Activated B cell treated with CpG ODN at 0.5 μM for 24 hours (primary cell): ENCODE measurements around the gene ARL16. TPM values are rescaled to one million over a fixed set of nuclear protein-coding genes. Genes with fewer than 3 reads are reported as not detected.

ENCODE experiments used
- ATAC-seq: fragments of 200-7000 bp; cut with Tn5 transposase; one replicate; pipeline ENCODE4 v1.10.0; 2021; ENCODE audit warnings: low read depth, mild to moderate bottlenecking, moderate library complexity
- CTCF ChIA-PET: fragments of 350-600 bp; sonication (Branson Sonifier 250); formaldehyde crosslinking; loops from one replicate; lab custom pipeline; 2021; ENCODE audit warnings: antibody characterized with exemption; lab: Charles Lee
- POLR2A ChIA-PET: fragments of 350-600 bp; sonication (Branson Sonifier 250); formaldehyde crosslinking; loops from one replicate; lab custom pipeline; 2021; ENCODE audit warnings: antibody characterized with exemption; lab: Charles Lee
- DNase-seq: peaks from one replicate; pipeline ENCODE4 v3.0.0; 2022
- H3K27ac Mint-ChIP-seq: one replicate; pipeline ENCODE4 v1.8.0; 2020; ENCODE audit warnings: mixed read lengths
- H3K27me3 Mint-ChIP-seq: one replicate; pipeline ENCODE4 v1.8.0; 2021; ENCODE audit warnings: mixed read lengths
- H3K36me3 Mint-ChIP-seq: one replicate; pipeline ENCODE4 v1.8.0; 2021; ENCODE audit warnings: low read depth, mixed read lengths
- H3K4me1 Mint-ChIP-seq: one replicate; pipeline ENCODE4 v1.8.0; 2021; ENCODE audit warnings: mixed read lengths
- H3K4me3 Mint-ChIP-seq: one replicate; pipeline ENCODE4 v1.8.0; 2020; ENCODE audit warnings: mild to moderate bottlenecking, mixed read lengths
- H3K9me3 Mint-ChIP-seq: one replicate; pipeline ENCODE4 v1.8.0; 2020; ENCODE audit warnings: mixed read lengths
- intact Hi-C: fragments of 100-400 bp; cut with micrococcal nuclease; formaldehyde crosslinking; loops from one replicate; pipeline ENCODE4 v1.15.1; 2024
- total RNA-seq: library from RNA; stranded (reverse); gene quantifications from 2 replicates; pipeline ENCODE4 v1.2.3, GENCODE V29; 2022
- TF ChIP-seq, protein P1 (sequence below): fragments of 200-600 bp; IDR thresholded peaks from one replicate; pipeline ENCODE4 v1.8.0; 2022; ENCODE audit warnings: antibody characterized with exemption, mild to moderate bottlenecking

The ARL16 gene
- total RNA-seq, 1 donor from 2014 or later: 33.3 TPM

DNA sequence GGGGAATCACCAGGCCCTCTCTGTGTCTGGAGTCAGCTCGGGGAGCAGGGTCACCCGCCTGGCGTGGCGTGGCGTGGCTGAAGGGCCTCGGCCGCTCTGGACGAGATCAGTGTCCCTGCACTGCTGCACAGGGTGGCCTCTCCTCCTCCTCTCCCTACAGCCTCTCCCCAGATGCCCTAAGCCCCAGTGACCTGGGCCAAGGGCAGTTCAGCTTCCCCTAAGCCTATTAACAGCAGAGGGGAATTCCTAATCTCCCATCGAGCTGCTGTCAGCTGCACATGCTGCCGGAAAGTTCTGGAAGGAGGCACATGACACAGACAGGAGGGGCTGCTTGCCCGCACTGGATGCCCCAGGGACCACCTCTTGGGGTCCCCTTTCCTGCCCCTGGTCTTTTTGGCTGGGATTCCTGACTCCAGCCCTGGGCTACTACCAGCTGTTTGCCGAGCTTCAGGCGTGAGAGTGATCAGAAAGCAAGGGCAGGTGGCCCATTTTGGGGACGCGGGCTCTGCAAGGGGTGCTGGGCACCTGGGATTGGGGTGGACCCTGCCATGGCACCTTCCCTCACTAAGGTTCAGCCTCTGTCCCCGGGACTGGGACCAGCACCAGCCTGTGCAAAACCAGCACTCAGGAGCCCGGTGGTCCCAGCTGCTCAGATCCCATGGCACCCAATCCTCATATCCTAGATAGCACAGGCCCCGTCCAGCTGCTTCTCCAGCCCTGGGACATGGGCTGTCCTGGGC lies 28.0 kb downstream of the ARL16 start:
- TF ChIP-seq, protein P1, sequence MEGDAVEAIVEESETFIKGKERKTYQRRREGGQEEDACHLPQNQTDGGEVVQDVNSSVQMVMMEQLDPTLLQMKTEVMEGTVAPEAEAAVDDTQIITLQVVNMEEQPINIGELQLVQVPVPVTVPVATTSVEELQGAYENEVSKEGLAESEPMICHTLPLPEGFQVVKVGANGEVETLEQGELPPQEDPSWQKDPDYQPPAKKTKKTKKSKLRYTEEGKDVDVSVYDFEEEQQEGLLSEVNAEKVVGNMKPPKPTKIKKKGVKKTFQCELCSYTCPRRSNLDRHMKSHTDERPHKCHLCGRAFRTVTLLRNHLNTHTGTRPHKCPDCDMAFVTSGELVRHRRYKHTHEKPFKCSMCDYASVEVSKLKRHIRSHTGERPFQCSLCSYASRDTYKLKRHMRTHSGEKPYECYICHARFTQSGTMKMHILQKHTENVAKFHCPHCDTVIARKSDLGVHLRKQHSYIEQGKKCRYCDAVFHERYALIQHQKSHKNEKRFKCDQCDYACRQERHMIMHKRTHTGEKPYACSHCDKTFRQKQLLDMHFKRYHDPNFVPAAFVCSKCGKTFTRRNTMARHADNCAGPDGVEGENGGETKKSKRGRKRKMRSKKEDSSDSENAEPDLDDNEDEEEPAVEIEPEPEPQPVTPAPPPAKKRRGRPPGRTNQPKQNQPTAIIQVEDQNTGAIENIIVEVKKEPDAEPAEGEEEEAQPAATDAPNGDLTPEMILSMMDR: no peak
- no peak for DNase-seq
- intact Hi-C loops: no loop called here
- Mint-ChIP-seq H3K27ac (no peak overlapping the region), H3K4me1 (peaks cover 19% of the 10 kb centered on the region), H3K36me3 (no peaks in the 10 kb centered on the region), H3K4me3 (no peak overlapping the region), H3K9me3 (no peaks in the 10 kb centered on the region), H3K27me3 (peaks cover 9% of the 10 kb centered on the region)
- ChIA-PET POLR2A (interaction anchor here (0.5 to 1.6 kb wide), 2 partner anchors 11 to 81 kb away, joined by 3 to 4 read pairs; partner anchors contain the start of genes CCDC137 and OXLD1), CTCF (interaction anchor here (0.5 to 1.2 kb wide), 2 partner anchors 22 to 171 kb away, joined by 3 read pairs; no protein-coding TSS in a partner anchor)
- ATAC-seq: no peak

DNA sequence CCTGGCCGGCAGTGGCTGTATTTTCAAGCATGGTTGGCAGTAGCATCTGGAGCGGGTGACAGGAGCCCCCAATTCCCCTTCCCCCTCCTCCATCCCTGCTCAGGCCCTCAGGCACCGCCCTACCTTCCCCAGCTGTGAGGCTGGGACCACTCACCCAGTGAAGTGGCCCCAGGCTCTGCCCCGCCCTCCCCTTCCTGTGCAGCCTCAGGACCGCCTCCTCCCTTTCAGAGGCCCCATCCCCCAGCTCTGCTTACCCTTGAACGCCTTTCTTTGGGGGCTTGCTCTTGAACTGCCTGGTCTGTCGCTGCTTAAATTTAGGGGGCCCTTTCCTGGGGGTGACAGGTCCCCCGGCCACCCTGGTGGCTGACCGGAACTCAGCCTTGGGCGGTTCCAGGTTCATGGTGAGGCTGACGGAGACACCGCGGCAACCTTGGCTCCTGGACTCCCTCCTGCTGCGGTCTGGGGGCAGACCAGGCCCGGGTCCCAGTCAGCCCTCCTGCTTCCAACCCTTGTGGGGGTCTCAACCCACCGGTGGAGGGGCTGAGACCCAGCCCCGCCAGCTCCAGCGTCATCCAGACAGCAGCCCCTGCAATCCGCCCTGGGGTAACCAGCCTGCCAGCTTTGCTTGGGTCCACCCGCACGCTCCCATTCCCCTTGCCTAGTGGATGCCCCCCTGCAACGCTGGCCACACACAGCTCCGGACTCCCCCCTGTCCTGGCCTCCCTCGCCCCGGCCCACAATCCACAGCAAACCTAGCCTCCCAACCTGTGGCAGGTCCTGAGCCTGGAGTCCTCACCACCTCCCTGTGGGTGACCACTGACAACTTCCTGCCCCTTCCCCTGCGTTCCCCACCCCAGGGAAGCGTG lies 30.5 kb downstream of the ARL16 start:
- intact Hi-C loops: no loop called here
- Mint-ChIP-seq H3K36me3 (no peaks in the 10 kb centered on the region), H3K9me3 (no peaks in the 10 kb centered on the region), H3K27me3 (peaks cover 17% of the 10 kb centered on the region), H3K4me3 (peak overlapping the region; percentile 79), H3K4me1 (peaks cover 19% of the 10 kb centered on the region), H3K27ac (no peak overlapping the region)
- ATAC-seq (peak; percentile 87), DNase-seq (no peak)
- POLR2A ChIA-PET: interaction anchor here (0.6 to 1.5 kb wide), 3 partner anchors 13 to 371 kb away, joined by 4 to 9 read pairs (median 4); partner anchors contain the start of genes CCDC137, NPLOC4 and OXLD1
- TF ChIP-seq, protein P1: no peak
- CTCF ChIA-PET: no interaction called here

DNA sequence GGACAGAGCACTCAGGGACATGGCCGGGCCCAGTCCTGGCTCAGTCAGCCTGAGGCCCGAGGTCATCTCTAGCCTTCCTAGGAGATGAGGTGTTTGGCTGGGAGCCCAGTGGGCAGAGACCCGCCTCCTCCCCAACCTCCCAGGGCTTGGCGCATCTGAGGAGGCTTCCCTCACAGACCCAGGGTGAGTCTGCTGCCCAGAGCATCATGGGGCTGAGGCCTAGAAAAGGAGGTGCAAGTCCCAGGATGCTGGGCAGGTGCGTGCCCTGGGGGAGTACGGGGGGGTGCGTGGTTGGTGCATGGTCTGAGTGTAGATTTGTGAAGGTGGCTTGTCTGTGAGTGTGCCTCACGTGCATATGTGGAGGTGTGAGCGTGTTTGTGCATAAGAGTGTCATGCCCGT lies 31.9 kb downstream of the ARL16 start:
- Mint-ChIP-seq H3K4me3 (no peak overlapping the region), H3K4me1 (peaks cover 19% of the 10 kb centered on the region), H3K27me3 (peaks cover 22% of the 10 kb centered on the region), H3K9me3 (no peaks in the 10 kb centered on the region), H3K36me3 (no peaks in the 10 kb centered on the region), H3K27ac (no peak overlapping the region)
- CTCF ChIA-PET: no interaction called here
- intact Hi-C loops: no loop called here
- ATAC-seq (no peak), DNase-seq (no peak)
- TF ChIP-seq, protein P1: no peak
- POLR2A ChIA-PET: no interaction called here

DNA sequence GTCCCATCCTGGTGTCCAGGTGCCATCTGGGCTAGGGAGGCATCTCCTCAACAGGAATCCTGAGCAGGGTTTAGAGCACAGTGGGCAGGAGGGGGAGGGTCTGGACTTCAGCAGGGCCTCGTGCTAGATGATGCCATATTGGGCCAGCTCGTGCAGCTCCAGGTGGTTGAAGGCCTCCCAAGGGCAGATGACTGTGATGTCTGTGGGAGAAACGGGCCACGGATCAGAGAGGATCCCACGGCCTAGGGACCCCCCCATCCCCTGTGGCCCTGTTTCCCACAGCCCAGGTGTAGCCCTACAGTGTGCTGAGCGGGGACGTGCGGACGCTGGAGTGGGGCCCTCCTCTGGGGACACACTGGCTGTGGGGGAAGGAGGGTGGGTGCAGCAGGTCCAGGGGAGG lies 32.6 kb downstream of the ARL16 start:
- TF ChIP-seq, protein P1: no peak
- intact Hi-C loops: no loop called here
- ATAC-seq: no peak
- ChIA-PET CTCF (no interaction called here), POLR2A (interaction anchor here (0.6 kb wide), 1 partner anchor 17 kb away, joined by 3 read pairs; no protein-coding TSS in a partner anchor)
- Mint-ChIP-seq H3K9me3 (no peaks in the 10 kb centered on the region), H3K4me1 (peaks cover 19% of the 10 kb centered on the region), H3K27ac (no peak overlapping the region), H3K36me3 (no peaks in the 10 kb centered on the region), H3K27me3 (peaks cover 22% of the 10 kb centered on the region), H3K4me3 (no peak overlapping the region)
- DNase-seq: no peak

DNA sequence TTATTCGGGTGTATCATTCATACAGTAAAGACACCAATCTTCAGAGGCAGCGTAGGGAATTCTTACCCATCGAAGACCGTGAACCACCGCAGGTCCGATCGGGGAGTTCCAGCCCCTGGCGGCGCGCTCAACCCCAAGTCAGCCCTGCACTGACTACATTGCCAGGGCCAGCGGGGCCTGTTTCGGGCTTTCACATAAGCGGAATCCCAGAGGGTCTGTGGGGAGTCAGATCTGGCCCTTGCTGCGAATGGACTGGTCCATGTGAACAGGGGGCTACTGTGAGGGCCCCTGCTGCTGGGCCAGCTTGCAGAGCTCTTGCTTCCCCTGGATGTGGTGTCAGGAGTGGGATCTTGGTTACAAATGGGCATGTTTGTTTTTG lies 34.9 kb downstream of the ARL16 start:
- Mint-ChIP-seq H3K27ac (no peak overlapping the region), H3K4me3 (no peak overlapping the region), H3K27me3 (peaks cover 22% of the 10 kb centered on the region), H3K9me3 (no peaks in the 10 kb centered on the region), H3K36me3 (no peaks in the 10 kb centered on the region), H3K4me1 (peaks cover 13% of the 10 kb centered on the region)
- POLR2A ChIA-PET: no interaction called here
- TF ChIP-seq, protein P1: no peak
- intact Hi-C loops: no loop called here
- DNase-seq (no peak), ATAC-seq (no peak)
- CTCF ChIA-PET: no interaction called here
